IPS DF 4.7 (cell line): ENCODE data around the gene CFB.
A peak's percentile ranks its signal among the peaks of the same experiment; 100 is the strongest.

Source experiments
- DNase-seq: peaks from one replicate; pipeline ENCODE4 v3.0.0-alpha.2; 2013; ENCODE audit warnings: low spot score; ENCODE audit errors: extremely low read depth

The CFB gene

DNA sequence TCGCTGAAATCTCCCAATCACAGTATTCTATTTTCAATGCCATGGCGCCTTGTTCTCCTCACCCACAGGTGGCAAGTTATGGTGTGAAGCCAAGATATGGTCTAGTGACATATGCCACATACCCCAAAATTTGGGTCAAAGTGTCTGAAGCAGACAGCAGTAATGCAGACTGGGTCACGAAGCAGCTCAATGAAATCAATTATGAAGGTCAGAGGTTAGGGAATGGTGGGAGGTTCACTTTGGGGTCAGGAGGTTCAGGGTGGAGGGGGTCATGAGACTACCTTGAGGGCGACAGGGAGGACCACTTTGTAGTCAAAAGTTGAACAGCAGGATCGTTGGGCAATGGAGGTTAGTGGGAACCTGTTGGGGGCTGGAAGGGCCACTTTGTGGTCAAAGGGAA, 2.4 kb downstream of the CFB start:
- DNase-seq: no peak

DNA sequence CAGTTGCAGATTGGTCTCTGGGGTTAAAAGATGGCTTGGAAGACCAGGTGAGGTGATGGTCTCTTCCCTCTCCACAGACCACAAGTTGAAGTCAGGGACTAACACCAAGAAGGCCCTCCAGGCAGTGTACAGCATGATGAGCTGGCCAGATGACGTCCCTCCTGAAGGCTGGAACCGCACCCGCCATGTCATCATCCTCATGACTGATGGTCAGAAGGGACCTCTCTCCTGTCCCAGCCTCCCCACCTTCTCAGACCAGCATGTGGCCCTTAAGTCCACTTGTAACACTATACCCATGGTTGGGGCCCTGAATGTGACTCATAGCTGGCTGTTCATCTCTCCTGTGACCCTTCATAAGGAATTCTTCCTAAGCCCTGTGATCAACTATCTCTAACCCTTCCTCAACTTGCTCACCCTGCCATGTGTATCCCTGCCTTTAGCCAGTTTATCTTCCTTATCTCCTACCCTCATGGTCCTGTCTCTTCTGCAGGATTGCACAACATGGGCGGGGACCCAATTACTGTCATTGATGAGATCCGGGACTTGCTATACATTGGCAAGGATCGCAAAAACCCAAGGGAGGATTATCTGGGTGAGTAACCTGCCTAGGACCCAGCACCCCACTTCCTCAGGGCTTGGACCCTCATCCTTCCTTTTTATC, 3.0 kb downstream of the CFB start:
- DNase-seq: no peak

DNA sequence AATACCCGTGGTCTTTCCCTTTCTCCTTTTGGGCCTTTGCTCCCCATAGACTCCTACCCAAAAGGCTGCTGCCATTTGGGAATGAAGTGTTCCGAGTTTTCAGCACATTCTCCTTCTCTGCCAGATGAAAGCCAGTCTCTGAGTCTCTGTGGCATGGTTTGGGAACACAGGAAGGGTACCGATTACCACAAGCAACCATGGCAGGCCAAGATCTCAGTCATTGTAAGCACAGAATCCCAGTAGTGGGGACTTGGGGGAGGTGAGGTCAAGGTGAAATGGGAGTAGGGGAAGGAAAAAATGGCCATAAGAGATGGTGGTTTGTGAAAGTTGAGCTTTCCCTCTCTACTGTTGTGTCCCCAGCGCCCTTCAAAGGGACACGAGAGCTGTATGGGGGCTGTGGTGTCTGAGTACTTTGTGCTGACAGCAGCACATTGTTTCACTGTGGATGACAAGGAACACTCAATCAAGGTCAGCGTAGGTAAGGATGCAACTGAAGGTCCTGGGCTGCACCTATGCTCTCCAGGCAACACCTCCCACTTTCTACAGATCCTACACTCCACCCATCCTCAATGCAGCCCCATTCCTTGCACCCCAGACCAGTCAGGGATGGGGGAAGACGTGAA, 4.1 kb downstream of the CFB start:
- no peak for DNase-seq

DNA sequence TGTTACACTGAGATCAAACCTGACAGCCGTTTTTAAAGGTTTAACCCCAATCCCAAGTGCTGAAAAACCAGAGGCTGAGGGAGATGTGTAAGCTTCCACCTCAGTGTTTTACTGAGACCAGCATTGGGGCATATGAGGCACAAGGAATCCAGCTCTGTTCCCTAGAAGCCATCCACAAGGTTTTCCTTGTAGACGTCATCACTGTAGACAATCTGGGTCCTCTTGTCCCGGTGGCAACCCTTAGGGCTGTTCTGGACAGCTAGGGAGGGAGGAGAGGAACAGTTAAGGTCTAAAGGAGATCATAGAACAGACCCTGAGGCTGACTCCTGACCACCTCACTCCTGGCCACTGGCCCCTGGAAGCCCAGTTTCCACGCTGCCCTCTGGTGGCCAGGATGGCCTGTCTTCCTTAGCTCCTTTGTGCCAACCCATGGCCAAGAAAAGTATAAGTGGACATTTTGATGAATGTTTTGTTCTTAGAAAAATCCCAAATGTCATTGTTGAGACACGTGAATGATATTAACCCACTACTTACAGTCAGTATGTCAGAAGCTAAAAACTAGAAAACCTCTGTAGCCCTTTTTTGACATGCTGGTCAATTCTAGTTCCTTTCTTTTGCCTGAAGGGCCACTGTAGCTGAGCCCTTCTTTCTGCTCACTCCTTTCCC, 6.4 kb downstream of the CFB start:
- no peak for DNase-seq

DNA sequence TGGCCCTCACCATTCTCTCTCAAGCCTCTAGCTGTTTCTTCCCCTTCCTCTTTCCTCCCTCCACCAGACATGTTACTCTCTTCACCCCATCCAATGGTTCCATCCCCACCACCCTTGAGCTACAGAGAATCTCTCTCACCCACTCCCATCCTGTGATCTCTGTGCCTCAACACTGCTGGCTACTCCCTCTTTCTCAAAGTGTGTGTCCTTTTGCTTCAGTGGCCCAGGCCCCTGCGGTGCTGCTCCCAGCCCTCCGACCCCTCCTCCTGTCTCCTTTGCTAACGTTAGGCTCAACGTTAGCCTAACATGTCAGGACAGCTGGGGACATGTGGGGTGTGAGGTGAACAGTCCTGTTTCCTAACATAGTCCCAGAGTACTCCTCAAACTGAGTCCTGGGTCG, 7.0 kb downstream of the CFB start:
- DNase-seq: no peak

DNA sequence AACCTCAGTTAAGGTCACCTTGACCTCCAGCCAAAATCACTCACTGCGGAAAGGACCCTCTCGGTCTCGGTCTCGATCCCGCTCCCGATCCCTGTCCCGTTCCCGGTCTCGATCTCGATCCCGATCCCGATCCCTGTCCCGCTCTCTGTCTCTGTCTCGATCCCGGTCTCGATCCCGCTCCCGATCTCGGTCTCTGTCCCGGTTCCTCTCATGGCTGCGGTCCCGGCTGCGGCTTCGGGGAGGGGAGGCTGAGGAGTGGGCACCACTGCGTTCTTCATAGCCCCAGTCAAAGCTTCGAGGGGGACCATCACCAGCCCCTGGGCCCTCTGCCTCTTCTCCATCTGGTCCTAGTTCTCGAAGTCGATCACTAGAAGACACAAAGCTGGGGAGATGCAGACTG, 8.6 kb downstream of the CFB start:
- no peak for DNase-seq

DNA sequence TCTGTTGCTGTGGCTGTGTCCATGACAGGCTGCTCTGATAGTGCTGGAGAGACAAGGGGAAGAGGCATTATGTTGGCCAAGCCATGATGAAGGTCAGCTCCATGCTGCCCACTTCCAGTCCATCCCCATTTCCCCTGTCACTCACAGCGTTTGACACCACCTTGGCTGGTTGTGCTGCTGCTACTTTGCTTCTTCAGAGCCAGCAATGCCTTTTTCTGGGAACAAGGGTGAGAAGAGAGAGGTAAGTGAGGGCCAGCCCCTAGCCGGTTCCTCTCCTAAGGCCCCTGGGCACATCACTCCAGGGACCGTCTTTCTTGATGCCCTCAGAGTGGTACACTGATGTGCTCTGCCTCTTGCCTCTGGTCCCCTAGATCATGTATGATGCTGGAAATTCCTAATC, 10.9 kb downstream of the CFB start:
- DNase-seq: no peak

DNA sequence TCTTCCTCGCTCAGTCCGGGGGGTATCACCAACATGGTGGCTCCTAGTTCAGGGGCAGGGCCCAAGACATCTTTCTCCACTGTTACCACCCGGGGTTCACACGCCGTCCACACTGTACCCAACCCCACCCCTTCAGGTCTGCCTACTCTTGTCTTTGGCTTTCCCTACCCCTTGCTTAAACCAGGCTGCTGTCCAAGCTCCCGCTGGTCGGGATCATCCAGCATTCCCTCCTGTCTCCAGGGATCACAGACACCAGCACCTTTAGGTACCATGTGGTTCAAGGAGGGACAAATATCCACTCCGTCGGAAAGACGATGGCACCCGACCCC, 12.5 kb downstream of the CFB start:
- DNase-seq: no peak

DNA sequence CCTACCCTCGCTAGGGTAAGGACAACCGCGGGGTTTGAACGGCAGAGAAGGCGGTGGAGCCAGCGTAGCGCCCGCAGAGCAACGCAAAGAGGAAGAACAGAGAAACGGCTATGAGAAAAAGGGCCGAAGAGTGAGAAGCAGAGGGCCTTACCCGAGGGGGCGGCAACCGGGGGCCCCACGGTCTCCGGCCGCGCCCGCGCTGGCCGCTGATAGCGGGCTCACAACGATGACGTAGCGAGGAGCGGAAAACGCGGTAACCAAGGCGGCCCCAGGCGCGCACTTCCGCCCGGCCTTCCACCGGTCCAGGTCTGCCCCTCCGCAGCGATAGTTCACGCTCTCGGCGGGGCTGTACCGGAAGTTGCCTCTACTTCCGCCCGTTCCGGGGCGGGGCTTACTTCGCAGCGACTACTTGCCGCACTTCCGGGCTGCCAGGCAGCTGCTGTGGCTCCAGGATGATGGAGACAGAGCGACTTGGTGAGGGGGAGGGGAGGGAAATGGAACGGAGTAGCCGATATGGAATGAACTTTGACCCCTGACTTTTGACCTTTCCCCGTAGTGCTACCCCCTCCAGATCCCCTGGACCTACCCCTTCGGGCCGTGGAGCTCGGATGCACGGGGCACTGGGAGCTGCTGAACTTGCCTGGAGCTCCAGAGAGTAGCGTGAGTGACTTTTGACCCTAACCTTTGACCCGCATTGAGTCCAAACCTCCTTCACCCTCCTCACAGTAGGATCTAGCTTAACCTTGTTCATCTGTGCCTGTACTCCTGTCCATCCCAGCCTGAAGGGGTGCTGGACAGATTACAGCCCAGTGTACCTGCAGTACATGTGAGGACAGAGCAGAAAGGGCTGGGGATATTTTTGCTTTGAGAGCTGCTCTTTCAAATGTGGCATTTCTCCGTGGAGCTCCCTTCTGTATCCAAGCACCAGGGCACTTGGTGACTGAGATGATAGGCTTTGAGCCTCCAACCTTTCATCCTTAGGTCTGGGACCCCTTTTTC, 13.1 kb downstream of the CFB start, which contains the start of the genes NELFE and SKIC2:
Gene NELFE, minus strand, starts transcription at position 231 of the 999 bp plus-strand sequence. CDS start 525 bp downstream, outside the sequence.
Gene SKIC2, plus strand, starts transcription at position 435 of the 999 bp plus-strand sequence. Its CDS starts 18 bp downstream, at position 453.
- peak; percentile 91 for DNase-seq

DNA sequence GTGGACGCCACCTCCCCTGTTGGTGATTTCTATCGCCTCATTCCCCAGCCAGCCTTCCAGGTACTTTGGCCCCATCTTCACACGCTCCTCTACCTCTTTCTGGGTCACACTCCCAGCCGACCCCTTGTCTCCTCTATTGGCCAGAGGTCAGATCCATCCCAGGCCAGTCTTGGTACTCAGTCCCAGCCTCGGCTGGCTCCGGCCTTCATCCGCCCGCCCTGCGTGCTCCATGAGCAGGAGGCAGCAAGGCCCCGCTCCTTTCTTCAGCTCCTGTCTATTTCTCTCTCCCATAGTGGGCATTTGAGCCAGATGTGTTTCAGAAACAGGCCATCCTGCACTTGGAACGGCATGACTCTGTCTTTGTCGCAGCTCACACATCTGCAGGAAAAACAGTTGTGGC, 15.7 kb downstream of the CFB start:
- DNase-seq: no peak

DNA sequence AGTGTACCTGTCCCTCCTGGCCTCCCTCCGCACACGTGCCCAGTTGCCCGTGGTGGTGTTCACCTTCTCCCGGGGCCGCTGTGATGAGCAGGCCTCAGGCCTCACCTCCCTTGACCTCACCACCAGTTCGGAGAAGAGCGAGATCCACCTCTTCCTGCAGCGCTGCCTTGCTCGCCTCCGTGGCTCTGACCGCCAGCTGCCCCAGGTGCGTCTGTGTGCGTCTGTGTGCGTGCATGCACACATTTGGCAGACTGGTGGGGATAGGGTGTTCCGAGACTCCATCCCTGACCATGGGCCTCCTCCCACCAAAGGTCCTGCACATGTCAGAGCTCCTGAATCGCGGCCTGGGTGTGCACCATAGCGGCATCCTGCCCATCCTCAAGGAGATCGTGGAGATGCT, 18.0 kb downstream of the CFB start:
- no peak for DNase-seq

DNA sequence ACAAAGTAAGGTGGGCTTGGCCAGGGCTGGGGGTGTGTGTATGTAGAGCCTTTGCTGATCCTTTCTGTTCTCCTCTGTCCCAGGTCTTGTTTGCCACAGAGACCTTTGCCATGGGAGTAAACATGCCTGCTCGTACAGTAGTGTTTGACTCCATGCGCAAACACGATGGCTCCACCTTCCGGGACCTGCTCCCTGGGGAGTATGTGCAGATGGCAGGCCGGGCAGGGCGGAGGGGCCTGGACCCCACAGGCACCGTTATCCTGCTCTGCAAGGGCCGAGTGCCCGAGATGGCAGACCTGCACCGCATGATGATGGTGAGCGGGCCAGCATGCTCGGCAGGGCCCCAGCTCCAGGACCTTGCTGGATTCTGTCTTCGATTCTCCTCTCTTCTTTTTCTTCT, 19.8 kb downstream of the CFB start:
- DNase-seq: no peak

DNA sequence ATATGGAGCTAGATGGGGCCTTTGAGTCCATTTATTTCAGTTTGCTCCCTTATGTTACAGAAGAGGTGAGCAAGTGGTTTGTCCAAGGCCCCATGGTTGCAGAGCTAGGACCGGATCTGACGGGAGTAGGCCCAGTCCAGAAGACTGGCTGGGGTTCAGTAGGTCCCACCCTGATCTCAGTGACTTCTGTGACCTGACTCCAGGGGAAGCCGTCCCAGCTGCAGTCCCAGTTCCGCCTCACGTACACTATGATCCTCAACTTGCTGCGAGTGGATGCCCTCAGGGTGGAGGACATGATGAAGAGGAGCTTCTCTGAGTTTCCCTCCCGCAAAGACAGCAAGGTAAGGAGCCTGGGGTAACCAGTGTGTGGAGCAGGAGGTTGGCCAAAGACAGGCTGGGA, 20.6 kb downstream of the CFB start:
- no peak for DNase-seq

DNA sequence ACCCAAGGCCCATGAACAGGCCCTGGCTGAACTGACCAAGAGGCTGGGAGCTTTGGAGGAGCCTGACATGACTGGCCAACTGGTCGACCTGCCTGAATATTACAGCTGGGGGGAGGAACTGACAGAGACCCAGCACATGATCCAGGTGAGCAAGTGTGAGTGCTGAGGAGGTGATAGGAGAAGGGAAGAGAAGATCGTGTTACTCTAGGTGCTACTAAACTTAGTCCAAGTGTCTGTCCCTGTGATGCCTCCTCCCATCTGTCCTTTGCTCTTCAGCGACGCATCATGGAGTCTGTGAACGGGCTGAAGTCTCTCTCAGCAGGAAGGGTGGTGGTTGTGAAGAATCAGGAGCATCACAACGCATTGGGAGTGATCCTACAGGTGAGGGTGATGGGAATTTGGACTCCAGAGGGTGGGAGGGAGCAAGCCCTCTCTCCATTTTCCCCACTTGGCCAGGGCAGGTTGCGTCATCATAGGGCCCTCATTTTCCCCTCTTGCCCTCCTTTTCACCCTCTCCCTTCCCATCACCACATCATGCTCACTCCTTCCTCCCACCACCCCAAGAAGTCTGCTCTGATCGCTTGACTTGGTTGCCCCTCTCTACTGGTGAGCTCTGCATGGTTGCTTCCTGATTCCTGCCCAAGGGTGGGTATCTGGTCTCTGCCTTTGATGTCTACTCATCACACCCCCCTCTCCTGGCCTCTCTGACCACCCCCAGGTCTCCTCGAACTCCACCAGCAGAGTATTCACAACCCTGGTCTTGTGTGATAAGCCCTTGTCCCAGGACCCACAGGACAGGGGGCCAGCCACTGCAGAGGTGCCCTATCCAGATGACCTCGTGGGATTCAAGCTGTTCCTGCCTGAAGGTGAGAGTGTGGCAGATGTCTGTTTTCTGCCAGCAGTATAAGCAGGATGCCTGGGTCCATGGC, 21.4 kb downstream of the CFB start:
- DNase-seq: no peak

DNA sequence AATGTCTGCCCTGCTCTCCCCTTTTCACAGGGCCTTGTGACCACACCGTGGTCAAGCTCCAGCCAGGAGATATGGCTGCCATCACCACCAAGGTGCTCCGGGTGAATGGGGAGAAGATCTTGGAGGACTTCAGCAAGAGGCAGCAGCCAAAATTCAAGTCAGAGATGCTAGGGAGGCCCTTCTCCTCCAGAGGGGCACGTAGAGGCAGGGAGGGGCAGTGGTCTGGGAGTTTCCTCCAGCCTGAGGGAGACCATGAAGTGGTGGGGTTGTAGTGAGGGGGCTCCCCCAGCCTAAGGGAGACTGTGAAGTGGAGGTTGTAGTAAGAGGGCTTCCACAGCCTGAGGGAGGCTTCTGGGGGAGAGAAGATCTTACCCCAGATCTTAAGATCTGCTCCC, 22.0 kb downstream of the CFB start:
- no peak for DNase-seq

DNA sequence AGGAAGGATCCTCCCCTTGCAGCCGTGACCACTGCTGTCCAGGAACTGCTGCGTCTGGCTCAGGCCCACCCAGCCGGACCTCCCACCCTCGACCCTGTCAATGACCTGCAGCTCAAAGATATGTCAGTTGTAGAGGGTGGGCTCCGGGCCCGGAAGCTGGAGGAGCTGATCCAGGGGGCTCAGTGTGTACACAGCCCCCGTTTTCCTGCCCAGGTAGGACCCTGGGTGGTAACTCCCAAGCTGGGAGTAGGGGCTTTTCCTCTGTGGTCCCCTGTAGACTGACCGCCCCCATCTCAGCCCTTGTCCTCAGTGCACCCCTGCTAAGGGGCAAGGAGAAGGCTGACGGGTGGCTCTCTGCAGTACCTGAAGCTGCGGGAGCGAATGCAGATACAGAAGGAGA, 22.4 kb downstream of the CFB start:
- no peak for DNase-seq

DNA sequence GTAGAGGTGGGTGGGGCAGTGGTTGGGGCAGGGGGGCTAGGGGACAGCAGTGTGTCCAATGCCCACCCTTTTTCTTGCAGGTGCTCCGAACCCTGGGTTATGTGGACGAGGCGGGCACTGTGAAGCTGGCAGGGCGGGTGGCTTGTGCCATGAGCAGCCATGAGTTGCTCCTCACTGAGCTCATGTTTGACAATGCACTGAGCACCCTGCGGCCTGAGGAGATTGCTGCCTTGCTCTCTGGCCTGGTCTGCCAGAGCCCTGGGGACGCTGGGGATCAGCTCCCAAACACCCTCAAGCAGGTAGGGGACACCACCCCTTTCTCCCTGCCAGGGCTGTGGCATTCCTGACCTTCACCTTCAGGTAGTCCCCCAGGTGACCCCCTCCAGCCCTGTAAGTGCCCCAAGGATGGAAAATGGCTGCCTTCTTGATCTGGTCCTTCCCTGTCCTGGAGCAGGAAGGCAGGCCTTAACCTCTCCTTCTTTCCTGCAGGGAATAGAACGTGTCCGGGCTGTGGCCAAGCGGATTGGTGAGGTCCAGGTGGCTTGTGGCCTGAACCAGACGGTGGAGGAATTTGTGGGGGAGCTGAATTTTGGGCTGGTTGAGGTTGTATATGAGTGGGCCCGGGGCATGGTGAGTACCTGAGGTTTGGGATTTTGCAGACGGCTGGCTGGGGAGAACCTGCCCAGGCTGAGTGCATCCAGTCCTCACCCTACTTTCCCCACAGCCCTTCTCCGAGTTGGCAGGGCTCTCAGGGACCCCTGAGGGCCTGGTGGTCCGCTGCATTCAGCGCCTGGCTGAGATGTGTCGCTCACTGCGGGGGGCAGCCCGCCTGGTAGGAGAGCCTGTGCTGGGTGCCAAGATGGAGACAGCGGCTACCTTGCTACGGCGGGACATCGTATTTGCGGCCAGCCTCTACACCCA, 23.2 kb downstream of the CFB start:
- DNase-seq: no peak

DNA sequence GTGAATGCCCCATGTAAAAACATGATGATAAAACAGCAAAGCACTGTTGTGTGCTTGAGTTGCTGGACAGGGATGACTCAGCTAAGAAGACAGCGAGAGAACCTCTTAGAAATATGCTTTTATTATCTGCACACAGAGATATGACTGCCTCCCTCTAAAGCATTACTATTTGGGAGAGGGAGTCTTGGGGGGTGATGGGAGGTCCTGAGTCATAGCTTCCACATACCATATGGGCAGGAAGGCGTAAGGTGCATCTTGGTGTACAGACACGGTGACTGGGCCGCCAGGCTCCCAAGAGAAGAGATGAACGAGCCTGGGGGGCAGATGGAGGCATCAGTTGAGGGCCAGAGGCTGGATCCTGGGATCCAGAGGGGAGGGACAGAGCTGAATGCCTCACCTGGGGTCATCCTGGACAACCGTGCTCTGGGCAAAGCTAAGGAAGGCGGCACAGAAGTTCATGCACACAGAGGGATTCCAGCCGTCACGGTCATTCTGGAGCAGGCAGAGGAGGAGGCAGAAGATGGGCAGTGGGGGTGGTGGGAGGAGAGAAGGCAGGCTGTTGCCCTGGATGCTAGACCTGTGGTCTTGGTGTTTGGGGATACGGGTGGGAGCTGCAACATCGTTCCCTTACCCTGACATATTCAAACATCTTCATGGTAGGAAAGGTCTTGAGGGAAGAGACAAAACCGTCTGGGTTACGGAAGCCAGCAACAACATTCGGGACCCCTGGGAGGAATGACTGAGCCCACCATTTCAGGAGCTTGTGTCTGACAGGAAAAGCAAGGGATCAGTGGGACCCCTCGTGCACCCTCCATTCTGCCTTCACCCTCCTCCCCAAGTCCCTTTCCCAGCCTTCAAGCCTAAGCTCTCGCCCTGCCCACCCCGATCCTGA, 24.1 kb downstream of the CFB start:
- no peak for DNase-seq
